Fibroblast of mammary gland (primary cell): Measurements from ENCODE around the gene TFPI.

Experiments used
- DNase-seq: peaks from one replicate; pipeline ENCODE4 v3.0.0-alpha.2; 2010; ENCODE audit warnings: low read depth
- H3K4me3 ChIP-seq: 2 replicates; pipeline ENCODE4 v1.5.1; 2011; ENCODE audit warnings: low read depth, mild to moderate bottlenecking, low read length, moderate library complexity; ENCODE audit not compliant: control insufficient read depth
- CTCF ChIP-seq: conservative IDR thresholded peaks from 2 replicates; pipeline ENCODE4 v1.5.1; 2011; ENCODE audit warnings: low read depth, low read length, inconsistent platforms; ENCODE audit not compliant: control insufficient read depth, insufficient read depth

TFPI gene

GRCh38 chr2:187581125-187581896 is 27.1 kb upstream of the TFPI start:
- no peak overlapping the region for H3K4me3 ChIP-seq
- DNase-seq, result peak; percentile 70
- TF ChIP-seq CTCF, result peak; percentile 70

GRCh38 chr2:187580462-187581124 is 26.4 kb upstream of the TFPI start:
- peak; percentile 39 for TF ChIP-seq CTCF
- peak; percentile 87 for DNase-seq
- H3K4me3 ChIP-seq, result peak overlapping the region; percentile 18

GRCh38 chr2:187577310-187577709 is 23.1 kb upstream of the TFPI start:
- DNase-seq, result no peak
- no peak for TF ChIP-seq CTCF
- H3K4me3 ChIP-seq, result no peak overlapping the region

- TF ChIP-seq CTCF, result no peak
- DNase-seq, result no peak
- no peak overlapping the region for H3K4me3 ChIP-seq
Measured at GRCh38 chr2:187576906-187577305, 22.7 kb upstream of the TFPI start.

GRCh38 chr2:187575751-187576067 is 21.5 kb upstream of the TFPI start:
- H3K4me3 ChIP-seq, result no peak overlapping the region
- TF ChIP-seq CTCF, result no peak
- DNase-seq, result no peak

- peak; percentile 27 for DNase-seq
- H3K4me3 ChIP-seq, result no peak overlapping the region
- TF ChIP-seq CTCF, result no peak
Measured at GRCh38 chr2:187574969-187575750, 20.9 kb upstream of the TFPI start.
